ENCODE results near the gene TMEM184A.

The TMEM184A gene

DNA sequence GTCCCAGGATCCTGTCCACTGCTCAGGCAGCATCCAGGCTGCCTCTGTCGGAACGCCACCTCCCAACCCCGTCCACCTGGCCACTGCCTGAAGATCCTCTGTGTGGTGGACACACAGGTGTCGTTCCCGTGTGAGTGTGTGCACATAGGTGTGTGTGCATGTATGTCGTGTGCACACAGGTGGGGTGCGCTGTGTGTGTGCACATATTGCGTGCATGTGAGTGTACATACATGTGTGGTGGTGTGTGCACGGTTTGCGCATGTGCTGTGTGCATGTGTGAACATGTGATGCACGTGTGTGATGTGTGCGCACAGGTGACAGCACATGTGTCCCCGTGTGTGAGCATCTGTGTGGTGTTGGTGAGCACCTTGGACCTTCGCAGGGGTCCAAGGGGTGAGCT is 7.1 kb downstream of the TMEM184A start:
- Mint-ChIP-seq H3K4me1 (no peaks in the 10 kb centered on the region), H3K36me3 (ENCODE audit: low read depth) (no peaks in the 10 kb centered on the region), H3K27ac (no peak overlapping the region)

DNA sequence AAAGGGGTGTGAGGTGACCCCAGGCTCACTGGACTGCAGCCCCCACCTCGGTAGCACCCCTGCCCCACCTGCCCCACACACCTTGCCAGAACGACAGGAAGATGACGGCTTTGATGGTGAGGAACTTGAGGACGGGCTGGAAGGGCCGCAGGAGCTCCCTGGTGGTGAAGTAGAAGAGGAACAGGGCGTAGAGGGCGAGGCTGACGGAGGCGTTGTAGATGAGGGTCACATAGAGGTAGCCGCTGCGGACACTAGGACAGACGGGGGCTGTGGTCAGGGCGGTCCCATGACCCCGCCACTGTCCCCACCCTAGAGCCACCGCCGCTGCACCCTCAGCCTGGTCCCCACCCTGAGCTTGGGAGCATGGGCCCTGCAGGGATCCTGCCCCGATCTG is 7.6 kb downstream of the TMEM184A start:
- TF ChIP-seq, protein P1, sequence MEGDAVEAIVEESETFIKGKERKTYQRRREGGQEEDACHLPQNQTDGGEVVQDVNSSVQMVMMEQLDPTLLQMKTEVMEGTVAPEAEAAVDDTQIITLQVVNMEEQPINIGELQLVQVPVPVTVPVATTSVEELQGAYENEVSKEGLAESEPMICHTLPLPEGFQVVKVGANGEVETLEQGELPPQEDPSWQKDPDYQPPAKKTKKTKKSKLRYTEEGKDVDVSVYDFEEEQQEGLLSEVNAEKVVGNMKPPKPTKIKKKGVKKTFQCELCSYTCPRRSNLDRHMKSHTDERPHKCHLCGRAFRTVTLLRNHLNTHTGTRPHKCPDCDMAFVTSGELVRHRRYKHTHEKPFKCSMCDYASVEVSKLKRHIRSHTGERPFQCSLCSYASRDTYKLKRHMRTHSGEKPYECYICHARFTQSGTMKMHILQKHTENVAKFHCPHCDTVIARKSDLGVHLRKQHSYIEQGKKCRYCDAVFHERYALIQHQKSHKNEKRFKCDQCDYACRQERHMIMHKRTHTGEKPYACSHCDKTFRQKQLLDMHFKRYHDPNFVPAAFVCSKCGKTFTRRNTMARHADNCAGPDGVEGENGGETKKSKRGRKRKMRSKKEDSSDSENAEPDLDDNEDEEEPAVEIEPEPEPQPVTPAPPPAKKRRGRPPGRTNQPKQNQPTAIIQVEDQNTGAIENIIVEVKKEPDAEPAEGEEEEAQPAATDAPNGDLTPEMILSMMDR (IDR thresholded peaks at IDR 0.05; ENCODE audit: unreplicated experiment in 3 of 3) = no peak
- Mint-ChIP-seq H3K4me3 (no peak overlapping the region), H3K4me1 (no peaks in the 10 kb centered on the region), H3K27me3 (ENCODE audit: low read depth) (peaks cover 4% of the 10 kb centered on the region), H3K9me3 (no peaks in the 10 kb centered on the region), H3K36me3 (ENCODE audit: low read depth) (no peaks in the 10 kb centered on the region), H3K27ac (no peak overlapping the region)

More for the DNA sequence above, 7.1 kb downstream of the TMEM184A start:
- TF ChIP-seq, protein P1 (IDR thresholded peaks at IDR 0.05; ENCODE audit: unreplicated experiment in 3 of 3) = no peak
- no peaks in the 10 kb centered on the region for H3K9me3 Mint-ChIP-seq
- H3K27me3 Mint-ChIP-seq (ENCODE audit: low read depth) = peaks cover 6% of the 10 kb centered on the region
- H3K4me3 Mint-ChIP-seq = no peak overlapping the region

DNA sequence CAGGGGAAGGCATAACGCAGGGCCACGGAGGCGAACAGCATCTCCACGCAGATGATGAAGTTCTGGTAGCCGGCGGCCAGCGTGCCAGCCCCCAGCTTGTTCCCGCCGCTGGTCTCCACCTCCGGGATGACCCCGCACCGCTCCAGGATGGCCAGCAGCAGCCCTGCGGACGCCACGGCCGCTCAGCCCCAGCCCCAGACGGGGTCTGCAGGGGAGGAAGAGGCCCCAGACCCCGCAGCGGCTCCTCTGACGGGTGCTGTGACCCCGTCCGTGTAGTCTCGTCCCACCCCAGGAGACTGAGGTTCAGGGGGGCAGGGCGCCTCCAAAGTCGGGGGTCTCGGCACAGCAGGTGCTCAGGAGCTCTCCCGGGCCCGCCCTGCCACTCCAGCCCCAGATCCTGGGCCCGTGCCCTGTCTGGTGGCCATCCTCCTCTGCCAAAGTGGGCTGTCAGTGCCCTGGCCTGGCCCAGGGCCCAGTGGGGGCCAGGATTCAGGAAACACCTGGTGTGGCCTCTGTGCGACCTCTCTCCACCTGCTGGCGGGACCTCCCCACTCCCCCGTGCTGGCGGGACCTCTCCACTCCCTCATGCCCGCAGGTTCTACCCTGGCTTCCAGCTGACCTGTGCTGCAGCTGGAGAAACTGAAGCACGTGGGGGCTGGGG is 8.1 kb downstream of the TMEM184A start:
- Mint-ChIP-seq H3K9me3 (no peaks in the 10 kb centered on the region), H3K27ac (no peak overlapping the region), H3K4me1 (peaks cover 2% of the 10 kb centered on the region), H3K36me3 (ENCODE audit: low read depth) (no peaks in the 10 kb centered on the region), H3K27me3 (ENCODE audit: low read depth) (peaks cover 4% of the 10 kb centered on the region), H3K4me3 (no peak overlapping the region)
- TF ChIP-seq, protein P1 (IDR thresholded peaks at IDR 0.05; ENCODE audit: unreplicated experiment in 3 of 3) = no peak

DNA sequence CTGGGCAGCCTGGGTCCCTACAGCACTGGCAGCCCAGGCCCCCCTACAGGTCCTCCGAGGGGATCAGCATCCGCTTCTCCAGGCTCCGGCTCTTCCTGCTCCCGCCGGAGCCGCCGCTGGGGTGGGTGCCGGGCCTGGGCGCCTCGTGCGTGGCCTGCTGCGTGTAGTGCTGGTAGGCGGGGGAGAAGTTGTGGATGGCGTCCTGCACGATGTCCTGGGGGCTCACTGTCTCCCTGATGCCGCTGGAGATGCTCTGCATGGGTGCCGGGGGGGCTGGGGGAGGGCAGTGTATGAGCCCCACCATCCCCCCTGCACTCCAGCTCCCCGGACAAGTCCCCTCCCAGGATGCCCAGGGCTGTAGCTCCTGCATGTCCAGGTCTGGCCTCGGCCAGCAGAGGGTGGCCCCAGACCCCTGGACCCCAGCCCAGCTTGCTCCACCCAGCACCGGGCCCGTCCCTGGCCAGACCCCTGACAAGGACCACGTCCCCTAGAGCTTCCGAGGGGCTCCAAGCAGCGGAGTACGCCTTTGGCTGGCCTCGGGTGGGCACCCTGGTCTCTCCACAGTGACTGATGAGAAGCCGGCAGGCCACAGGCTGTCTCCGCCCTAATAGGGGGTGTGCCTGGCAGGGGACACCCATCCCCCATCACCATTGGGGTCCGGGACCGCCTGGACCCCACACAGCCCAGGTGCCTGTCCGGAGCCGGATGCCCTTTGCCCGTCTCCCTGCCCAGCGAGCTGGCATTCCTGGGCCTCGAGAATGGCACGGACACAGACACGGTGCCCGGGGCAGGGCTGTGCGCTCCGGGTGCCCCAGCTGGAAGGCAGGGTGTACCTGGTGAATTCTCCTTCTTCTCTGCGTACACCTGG is 8.9 kb downstream of the TMEM184A start:
- Mint-ChIP-seq H3K36me3 (ENCODE audit: low read depth) (no peaks in the 10 kb centered on the region), H3K4me3 (no peak overlapping the region), H3K27ac (no peak overlapping the region)

DNA sequence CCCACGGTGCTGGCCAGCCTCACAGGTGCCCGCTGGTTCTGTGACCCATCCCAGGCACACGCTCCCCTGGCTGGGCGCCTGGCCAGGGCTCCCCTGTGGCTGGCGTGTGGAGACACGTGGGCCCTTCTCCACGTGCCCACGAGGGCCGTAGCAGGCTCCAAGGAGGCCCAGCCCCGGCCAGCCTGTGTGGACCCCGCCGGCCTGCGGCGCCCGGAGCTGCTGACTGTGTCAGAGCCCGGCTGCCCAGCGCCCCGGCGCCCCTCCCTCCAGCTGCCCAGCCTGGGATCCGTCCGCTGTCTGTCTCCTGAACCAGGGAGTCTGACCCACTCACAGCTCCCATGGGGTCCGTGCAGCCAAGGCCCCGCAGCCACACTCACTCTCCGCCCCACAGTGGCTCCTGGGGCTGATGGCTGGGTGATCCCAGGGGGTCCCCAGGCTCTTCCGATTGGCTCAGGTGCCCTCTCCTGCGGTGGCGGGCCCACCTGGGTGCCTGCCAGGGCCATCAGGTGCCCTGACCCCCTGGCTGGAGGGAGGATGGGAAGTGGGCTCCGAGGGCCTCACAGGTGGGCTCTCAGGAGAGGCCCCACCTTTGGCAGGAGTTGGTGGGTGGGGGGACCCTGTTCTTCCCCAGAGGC is 9.6 kb downstream of the TMEM184A start:
- Mint-ChIP-seq H3K36me3 (ENCODE audit: low read depth) (no peaks in the 10 kb centered on the region), H3K27ac (no peak overlapping the region), H3K4me3 (no peak overlapping the region), H3K9me3 (no peaks in the 10 kb centered on the region), H3K27me3 (ENCODE audit: low read depth) (peaks cover 4% of the 10 kb centered on the region), H3K4me1 (peaks cover 10% of the 10 kb centered on the region)
- TF ChIP-seq, protein P1 (IDR thresholded peaks at IDR 0.05; ENCODE audit: unreplicated experiment in 3 of 3) = no peak

More for the DNA sequence above, 8.9 kb downstream of the TMEM184A start:
- Mint-ChIP-seq H3K27me3 (ENCODE audit: low read depth) (peaks cover 4% of the 10 kb centered on the region), H3K9me3 (no peaks in the 10 kb centered on the region), H3K4me1 (peaks cover 9% of the 10 kb centered on the region)
- TF ChIP-seq, protein P1 (IDR thresholded peaks at IDR 0.05; ENCODE audit: unreplicated experiment in 3 of 3) = no peak
